ENCODE data around the gene C16orf89. TPM values are rescaled to one million over a fixed set of nuclear protein-coding genes. Genes with fewer than 3 reads are reported as not detected.

The C16orf89 gene
- total RNA-seq, 4 donors from 2014 or later: 1.5 to 2.1 (median 1.9) TPM

DNA sequence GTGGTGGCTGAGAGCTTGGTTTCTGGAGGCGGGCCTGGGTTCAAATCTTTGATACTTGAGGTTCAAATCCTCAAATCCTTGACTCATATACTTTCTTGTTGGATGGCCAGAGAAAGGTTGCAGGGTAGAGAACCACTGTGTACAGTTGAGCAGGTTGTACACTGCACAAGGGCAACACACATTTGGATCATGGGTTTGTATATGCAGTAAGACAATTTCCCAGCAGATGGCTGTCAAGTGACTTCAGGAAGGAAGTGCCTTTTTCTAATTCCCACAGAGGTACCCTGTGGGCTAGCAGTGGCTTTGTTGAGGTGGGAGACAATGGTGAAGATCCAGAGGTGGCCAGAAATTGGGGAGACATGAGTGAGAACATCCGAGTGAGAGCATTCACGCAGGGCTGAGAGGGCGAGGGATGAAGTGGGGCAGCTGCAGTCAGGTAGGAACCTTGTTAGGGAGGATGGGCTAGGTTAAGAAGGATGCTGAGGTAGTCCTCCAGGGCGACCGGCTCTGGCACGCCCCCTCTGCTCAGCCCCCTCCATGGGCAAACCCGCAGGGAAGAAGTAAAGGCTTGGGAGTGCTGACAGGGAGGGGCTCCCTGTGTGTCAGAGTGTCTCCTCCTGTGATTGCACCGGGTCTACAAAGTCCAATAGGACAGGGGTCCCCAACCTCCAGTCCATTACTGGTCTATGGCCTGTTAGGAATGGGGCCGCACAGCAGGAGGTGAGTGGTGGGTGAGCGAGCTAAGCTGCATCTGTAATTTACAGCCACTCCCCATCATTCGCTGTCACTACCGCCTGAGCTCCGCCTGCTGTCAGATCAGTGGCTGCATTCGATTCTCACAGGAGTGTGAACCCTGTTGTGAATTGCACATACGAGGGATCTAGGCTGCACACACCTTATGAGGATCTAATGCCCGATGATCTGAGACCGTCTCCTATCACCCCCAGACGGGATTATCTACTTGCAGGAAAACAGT lies 2.7 kb downstream of the C16orf89 start:
- Histone ChIP-seq H3K4me1 (no peaks in the 10 kb centered on the region), H3K36me3 (no peaks in the 10 kb centered on the region), H3K4me3 (no peak overlapping the region), H3K9me3 (no peaks in the 10 kb centered on the region), H3K27ac (replicated peaks in 1 of 4) (no peak overlapping the region), H3K27me3 (peaks cover 0 to 8% (median 0%) of the 10 kb centered on the region in 4 donors)
- TF ChIP-seq EP300 (IDR thresholded peaks at IDR 0.05) (no peak), POLR2AphosphoS5 (IDR thresholded peaks at IDR 0.05) (no peak)
- peak; percentile 77 for DNase-seq (ENCODE audit: extremely low spot score)
- intact Hi-C loops (cut with DNase I): no loop called here
- 66% methylated on average over 15 of the region's 19 CpGs for WGBS

DNA sequence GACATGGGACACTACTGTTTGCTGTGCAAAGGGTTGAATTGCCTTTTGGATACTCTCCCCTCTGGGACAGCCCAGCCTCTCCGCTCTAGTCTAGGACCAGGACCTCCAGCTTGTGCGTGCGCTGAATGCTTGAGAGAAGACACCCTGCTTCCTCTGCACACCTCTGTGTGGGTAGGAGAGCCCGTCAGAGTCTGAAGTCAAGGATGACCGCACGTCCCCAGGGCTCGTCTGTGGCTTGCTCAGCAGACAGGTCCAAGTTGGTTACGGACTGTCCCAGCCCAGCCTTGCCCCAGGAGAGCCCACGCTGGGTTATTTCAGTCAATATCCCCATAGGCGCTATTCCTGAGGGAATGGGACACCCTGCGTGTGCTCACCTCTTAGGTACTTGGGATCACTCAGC lies 3.7 kb downstream of the C16orf89 start:
- no peaks in the 10 kb centered on the region for H3K4me1 ChIP-seq
- no peaks in the 10 kb centered on the region for H3K36me3 ChIP-seq
- no peak for DNase-seq (ENCODE audit: extremely low spot score)
- no peak overlapping the region for H3K4me3 ChIP-seq
- no peak overlapping the region for H3K27ac ChIP-seq (replicated peaks in 1 of 4)
- intact Hi-C loops (cut with DNase I): no loop called here
- 89% methylated on average over 7 of the region's 11 CpGs for WGBS
- no peaks in the 10 kb centered on the region for H3K9me3 ChIP-seq
- TF ChIP-seq POLR2A (IDR thresholded peaks at IDR 0.05; ENCODE audit: low read depth): no peak
- no peak for TF ChIP-seq EP300 (IDR thresholded peaks at IDR 0.05)
- no peak for TF ChIP-seq POLR2AphosphoS5 (IDR thresholded peaks at IDR 0.05)
- TF ChIP-seq, protein P1, sequence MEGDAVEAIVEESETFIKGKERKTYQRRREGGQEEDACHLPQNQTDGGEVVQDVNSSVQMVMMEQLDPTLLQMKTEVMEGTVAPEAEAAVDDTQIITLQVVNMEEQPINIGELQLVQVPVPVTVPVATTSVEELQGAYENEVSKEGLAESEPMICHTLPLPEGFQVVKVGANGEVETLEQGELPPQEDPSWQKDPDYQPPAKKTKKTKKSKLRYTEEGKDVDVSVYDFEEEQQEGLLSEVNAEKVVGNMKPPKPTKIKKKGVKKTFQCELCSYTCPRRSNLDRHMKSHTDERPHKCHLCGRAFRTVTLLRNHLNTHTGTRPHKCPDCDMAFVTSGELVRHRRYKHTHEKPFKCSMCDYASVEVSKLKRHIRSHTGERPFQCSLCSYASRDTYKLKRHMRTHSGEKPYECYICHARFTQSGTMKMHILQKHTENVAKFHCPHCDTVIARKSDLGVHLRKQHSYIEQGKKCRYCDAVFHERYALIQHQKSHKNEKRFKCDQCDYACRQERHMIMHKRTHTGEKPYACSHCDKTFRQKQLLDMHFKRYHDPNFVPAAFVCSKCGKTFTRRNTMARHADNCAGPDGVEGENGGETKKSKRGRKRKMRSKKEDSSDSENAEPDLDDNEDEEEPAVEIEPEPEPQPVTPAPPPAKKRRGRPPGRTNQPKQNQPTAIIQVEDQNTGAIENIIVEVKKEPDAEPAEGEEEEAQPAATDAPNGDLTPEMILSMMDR (IDR thresholded peaks at IDR 0.05): no peak
- H3K27me3 ChIP-seq: peaks cover 0 to 8% (median 0%) of the 10 kb centered on the region in 4 donors

DNA sequence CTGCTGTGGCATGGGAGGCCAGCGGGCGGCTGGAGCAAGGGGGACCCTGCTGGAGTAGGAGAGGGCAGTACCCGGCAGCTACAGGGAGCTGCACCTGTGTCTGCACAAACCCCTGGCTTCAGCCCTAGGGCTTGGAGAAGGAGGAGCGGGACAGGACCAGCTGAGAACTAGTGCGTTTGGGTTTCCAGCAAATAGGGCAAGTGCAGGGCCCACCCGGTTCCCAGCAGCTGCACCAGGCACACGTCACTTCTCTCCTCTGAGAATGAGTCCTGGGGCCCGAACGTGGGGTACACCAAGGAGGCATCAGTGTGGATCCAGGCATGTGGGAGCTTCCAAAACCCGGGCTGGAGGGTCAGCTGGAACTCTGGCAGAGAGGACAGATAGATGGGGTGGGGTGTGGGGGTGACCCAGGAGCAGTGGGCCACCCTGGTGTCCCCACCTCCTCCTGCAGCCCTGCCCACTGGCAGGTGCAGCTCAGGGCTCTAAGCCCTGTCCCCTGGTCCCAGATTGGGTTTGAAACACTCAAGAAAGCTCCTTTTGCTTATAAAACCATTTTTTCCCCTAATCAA lies 5.6 kb downstream of the C16orf89 start:
- no peaks in the 10 kb centered on the region for H3K4me1 ChIP-seq
- intact Hi-C loops (cut with DNase I): no loop called here
- TF ChIP-seq POLR2A (IDR thresholded peaks at IDR 0.05; ENCODE audit: low read depth) (no peak), EP300 (IDR thresholded peaks at IDR 0.05) (no peak), POLR2AphosphoS5 (IDR thresholded peaks at IDR 0.05) (no peak)
- TF ChIP-seq, protein P1 (IDR thresholded peaks at IDR 0.05): no peak
- no peak for DNase-seq (ENCODE audit: extremely low spot score)
- H3K4me3 ChIP-seq: no peak overlapping the region
- H3K9me3 ChIP-seq: no peaks in the 10 kb centered on the region
- 60% methylated on average over 6 of the region's 10 CpGs for WGBS
- no peaks in the 10 kb centered on the region for H3K36me3 ChIP-seq
- no peak overlapping the region for H3K27ac ChIP-seq (replicated peaks in 1 of 4)
- H3K27me3 ChIP-seq: peaks cover 0 to 13% (median 2%) of the 10 kb centered on the region in 4 donors

DNA sequence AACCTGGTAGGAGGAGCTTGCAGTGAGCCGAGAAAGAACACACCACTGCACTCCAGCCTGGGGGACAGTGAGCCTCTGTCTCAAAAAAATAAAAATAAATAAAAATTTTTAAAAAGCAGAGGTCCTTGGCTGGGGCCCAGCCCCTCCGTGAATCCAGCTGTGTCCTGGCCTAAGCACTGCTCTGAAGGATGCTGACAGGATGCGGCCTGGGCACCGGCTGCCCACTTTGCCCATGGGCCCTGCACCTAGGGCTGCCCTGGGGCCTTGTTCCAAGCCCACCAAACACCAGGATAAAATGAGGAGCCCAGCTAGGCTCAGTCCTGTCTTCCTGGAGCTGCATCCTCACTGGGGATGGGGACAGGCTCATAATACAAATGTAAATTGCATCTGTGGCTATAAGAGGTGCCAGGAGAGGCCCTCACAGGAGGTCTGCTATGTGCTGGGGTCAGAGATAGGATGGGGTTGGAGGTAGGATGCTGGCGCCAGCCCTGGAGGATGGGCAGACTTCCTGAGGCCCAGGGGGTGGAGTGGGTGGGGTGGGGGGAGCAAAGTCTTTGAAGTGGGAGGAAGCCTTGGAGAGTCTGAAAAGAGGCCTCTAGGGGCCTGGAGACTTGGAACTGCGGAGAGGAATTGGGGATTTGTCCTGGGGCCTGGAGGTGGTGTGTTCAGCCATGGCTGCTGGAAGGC lies 6.2 kb downstream of the C16orf89 start:
- no peak for DNase-seq (ENCODE audit: extremely low spot score)
- intact Hi-C loops (cut with DNase I): no loop called here
- WGBS: 68% methylated on average over 6 of the region's 6 CpGs
- no peaks in the 10 kb centered on the region for H3K9me3 ChIP-seq
- TF ChIP-seq, protein P1 (IDR thresholded peaks at IDR 0.05): no peak
- TF ChIP-seq EP300 (IDR thresholded peaks at IDR 0.05) (no peak), POLR2AphosphoS5 (IDR thresholded peaks at IDR 0.05) (no peak), POLR2A (IDR thresholded peaks at IDR 0.05; ENCODE audit: low read depth) (no peak)
- no peaks in the 10 kb centered on the region for H3K4me1 ChIP-seq
- H3K27me3 ChIP-seq: peaks cover 0 to 13% (median 2%) of the 10 kb centered on the region in 4 donors
- no peak overlapping the region for H3K4me3 ChIP-seq
- H3K36me3 ChIP-seq: peaks cover 0 to 4% (median 0%) of the 10 kb centered on the region in 4 donors
- H3K27ac ChIP-seq (replicated peaks in 1 of 4): no peak overlapping the region

DNA sequence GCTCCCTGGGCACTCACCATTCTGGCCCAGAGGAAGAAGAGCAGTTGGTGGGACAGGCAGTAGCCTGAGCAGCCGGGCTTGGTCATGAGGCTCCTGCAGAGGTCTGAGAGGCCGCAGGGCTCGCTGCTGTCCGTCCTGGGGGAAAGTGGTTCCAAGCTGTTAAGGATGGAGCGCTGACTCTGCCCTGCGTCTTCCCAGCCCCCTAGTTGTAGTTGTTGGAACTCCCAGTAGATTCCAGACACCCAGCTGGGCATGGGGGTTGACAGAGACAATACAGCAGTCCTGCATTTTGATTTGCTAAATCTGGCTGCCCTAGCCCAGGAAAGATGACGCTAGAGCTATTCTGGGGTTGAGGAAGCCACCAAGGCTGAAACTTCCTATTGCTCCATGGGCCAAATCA lies 7.3 kb downstream of the C16orf89 start:
- TF ChIP-seq POLR2A (IDR thresholded peaks at IDR 0.05; ENCODE audit: low read depth) (no peak), EP300 (IDR thresholded peaks at IDR 0.05) (no peak), POLR2AphosphoS5 (IDR thresholded peaks at IDR 0.05) (no peak)
- TF ChIP-seq, protein P1 (IDR thresholded peaks at IDR 0.05): no peak
- WGBS: 22% methylated on average over 1 of the region's 7 CpGs

More for the DNA sequence above, 7.3 kb downstream of the C16orf89 start:
- no peak for DNase-seq (ENCODE audit: extremely low spot score)
- intact Hi-C loops (cut with DNase I): no loop called here
- Histone ChIP-seq H3K9me3 (no peaks in the 10 kb centered on the region), H3K27ac (replicated peaks in 1 of 4) (no peak overlapping the region), H3K36me3 (peaks cover 0 to 4% (median 0%) of the 10 kb centered on the region in 4 donors), H3K27me3 (peaks cover 0 to 13% (median 2%) of the 10 kb centered on the region in 4 donors), H3K4me3 (no peak overlapping the region), H3K4me1 (no peaks in the 10 kb centered on the region)

Measured in esophagus muscularis mucosa (tissue), 4 donors.